ENCODE measurements around the gene ADGRA1.
"Not testable (repeated sequence)": the region's sequence is repeated elsewhere in the genome, so short reads cannot be mapped to it uniquely, and the experiment has no call there.

ADGRA1 gene, protein sequence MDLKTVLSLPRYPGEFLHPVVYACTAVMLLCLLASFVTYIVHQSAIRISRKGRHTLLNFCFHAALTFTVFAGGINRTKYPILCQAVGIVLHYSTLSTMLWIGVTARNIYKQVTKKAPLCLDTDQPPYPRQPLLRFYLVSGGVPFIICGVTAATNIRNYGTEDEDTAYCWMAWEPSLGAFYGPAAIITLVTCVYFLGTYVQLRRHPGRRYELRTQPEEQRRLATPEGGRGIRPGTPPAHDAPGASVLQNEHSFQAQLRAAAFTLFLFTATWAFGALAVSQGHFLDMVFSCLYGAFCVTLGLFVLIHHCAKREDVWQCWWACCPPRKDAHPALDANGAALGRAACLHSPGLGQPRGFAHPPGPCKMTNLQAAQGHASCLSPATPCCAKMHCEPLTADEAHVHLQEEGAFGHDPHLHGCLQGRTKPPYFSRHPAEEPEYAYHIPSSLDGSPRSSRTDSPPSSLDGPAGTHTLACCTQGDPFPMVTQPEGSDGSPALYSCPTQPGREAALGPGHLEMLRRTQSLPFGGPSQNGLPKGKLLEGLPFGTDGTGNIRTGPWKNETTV

GRCh38 chr10:133087679-133088178 is at the start of gene ADGRA1:
Gene ADGRA1 (plus strand): TSS chr10:133087924. CDS start chr10:133088910, 986 bp downstream.
- no peak for DNase-seq

- DNase-seq, result no peak
These were observed 49.5 kb upstream of the ADGRA1 start for GRCh38 chr10:133038036-133038823.

GRCh38 chr10:133039107-133039802 is 48.5 kb upstream of the ADGRA1 start:
- no peak for DNase-seq

DNA sequence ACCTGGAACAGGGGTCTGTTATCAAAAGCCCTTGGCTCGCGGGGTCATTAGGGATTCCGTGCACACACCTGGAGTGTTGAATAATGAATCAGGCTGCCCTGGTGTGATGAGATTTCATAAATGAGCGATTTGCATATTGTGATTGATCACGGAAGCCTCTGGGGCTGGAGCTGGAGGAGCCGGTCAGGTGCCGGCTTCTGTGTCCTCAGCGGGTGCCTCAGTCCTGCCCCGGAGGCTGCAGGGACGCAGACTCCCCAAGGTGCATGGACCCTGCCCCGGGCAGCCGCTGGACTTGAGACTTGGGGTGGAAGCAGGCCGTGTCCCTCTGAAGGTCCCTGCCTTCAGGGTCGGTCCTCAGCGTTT is 47.9 kb upstream of the ADGRA1 start:
- DNase-seq, result no peak

- no peak for DNase-seq
These were observed 47.5 kb upstream of the ADGRA1 start for GRCh38 chr10:133040198-133040597.

GRCh38 chr10:133041101-133041500 is 46.6 kb upstream of the ADGRA1 start:
- no peak for DNase-seq

- no peak for DNase-seq
These were observed 45.7 kb upstream of the ADGRA1 start for GRCh38 chr10:133042061-133042460.

GRCh38 chr10:133042816-133043215 is 44.9 kb upstream of the ADGRA1 start:
- DNase-seq, result no peak

GRCh38 chr10:133043541-133044225 is 44.0 kb upstream of the ADGRA1 start:
- DNase-seq, result no peak

- no peak for DNase-seq
These were observed 43.3 kb upstream of the ADGRA1 start for GRCh38 chr10:133044401-133044811.

DNA sequence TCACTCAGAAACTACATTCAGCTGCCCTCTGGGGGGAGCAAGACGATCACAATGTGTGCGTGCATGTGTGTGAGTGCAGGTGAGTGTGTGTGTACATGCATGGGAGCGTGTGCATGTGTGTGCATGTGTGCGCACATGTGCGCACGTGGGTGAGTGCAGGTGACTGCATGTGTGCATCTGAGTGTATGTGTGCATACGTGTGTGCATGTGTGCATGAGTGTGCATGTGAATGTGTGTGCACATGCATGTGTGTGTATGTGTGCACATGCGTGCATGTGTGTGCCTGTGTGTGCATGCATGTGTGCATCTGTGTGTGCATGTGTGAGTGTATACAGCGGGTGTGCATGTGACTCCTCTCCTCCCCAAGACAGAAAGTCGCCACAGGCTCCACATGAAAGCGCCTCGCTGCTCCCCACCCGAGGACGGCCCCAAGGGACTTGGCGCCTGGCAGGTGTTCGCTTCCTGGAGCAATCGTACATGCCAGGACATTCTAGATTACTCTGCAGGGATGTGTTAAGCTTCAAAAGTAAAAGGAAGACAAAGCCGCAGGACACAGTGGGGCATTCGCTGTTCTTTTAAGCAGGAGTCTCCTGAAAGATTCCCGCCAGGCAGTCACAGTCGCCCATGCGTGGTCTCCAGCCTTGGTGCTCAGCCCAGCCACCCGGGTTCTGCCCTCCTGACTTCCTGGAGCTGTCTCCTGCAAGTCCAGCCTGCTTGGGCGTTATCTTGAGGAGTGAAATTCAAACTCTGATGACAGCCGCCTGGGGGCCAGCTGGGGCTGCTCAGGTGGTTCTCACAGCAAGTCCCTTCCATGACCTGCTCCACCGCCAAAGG is 42.0 kb upstream of the ADGRA1 start:
- no peak for DNase-seq

GRCh38 chr10:133046390-133046765 is 41.3 kb upstream of the ADGRA1 start:
- DNase-seq, result no peak

DNA sequence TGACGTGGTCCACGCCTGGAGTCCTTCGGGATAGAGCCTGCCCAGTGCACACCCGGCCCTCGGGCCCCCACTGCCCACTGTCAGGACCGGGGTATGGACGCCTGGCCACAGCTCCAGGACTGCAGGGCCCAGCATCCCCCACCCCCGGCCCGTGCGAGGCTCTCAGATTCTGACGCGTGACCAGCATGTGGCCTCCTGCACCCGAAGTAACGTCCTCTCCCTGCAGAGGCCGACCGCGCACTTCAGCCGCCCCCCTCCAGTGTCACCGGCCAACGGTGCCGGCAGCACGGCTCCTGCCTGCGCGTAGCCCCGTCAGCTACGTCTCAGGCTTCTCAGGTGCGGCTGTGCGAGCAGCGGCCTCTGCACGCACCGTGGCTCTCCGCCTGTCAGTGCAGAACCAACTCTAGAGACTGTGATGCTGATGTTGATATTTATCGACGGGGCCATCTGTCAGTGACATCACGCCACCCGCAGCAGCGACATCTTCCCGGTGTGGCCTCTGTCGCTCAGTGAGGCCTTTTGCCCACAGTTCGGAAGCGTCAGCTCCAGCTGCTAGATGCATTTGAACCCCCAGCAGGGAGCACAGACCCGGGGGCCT is 40.1 kb upstream of the ADGRA1 start:
- DNase-seq, result no peak

- no peak for DNase-seq
These were observed 39.5 kb upstream of the ADGRA1 start for GRCh38 chr10:133048266-133048665.

- DNase-seq, result no peak
These were observed 38.8 kb upstream of the ADGRA1 start for GRCh38 chr10:133048926-133049325.

- no peak for DNase-seq
These were observed 38.1 kb upstream of the ADGRA1 start for GRCh38 chr10:133049639-133050038.

GRCh38 chr10:133050371-133050770 is 37.4 kb upstream of the ADGRA1 start:
- no peak for DNase-seq

- no peak for DNase-seq
These were observed 35.6 kb upstream of the ADGRA1 start for GRCh38 chr10:133052076-133052475.

DNA sequence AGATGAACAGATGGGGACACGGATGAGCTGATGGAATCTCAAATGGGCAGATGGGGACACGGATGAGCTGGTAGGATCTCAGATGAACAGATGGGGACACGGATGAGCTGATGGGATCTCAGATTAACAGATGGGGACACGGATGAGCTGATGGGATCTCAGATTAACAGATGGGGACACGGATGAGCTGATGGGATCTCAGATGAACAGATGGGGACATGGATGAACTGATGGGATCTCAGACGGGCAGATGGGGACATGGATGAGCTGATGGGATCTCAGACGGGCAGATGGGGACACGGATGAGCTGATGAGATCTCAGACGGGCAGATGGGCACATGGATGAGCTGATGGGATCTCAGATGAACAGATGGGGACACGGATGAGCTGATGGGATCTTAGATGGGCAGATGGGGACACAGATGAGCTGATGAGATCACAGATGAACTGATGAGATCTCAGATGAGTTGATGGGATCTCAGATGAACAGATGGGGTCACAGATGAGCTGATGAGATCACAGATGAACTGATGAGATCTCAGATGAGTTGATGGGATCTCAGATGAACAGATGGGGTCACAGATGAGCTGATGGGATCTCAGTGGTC is 34.1 kb upstream of the ADGRA1 start:
- DNase-seq, result not testable (repeated sequence)

DNA sequence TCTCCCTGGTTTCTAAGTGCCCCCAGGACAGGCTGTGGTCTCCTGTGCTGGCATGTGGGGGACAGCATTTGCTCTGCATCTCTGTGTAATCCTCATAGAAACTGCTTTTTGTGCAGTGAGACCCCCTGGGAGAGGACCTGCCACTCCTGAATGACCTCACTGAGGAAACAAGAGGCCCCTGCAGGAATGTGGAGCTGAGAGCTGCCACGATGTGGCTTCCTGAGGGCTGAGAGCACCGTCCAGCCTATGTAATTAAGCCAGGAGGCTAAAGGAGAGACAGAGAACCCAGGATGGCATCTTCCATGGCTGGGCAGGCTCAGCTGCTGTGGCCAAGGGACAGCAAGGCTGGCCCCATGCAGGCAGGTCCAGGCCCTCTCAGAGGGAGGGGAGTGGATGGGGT is 32.3 kb upstream of the ADGRA1 start:
- no peak for DNase-seq

DNA sequence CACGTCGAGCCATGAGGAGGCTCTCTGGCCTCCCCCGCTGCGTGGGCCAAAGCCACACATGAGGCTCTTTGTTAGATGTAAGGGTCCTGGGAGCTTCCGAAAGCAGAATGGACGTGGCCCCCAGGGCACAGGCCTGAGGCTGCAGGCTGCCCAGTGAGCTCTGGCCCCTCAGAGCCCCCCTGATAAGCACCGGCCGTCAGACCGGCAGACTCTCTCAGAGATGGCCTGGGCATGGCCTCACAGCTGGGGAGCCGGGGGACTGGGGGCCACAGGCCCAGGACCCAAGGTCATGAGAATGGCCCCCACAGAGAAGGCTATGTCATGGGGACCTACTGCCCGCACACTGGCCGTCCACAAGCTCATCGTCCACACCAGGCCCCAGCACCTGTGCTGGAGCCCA is 31.7 kb upstream of the ADGRA1 start:
- no peak for DNase-seq
